Vagina (tissue), 2 donors: ENCODE results near the gene COMMD7. TPM values are rescaled to one million over a fixed set of nuclear protein-coding genes. Genes with fewer than 3 reads are reported as not detected.

ENCODE experiments used
- DNase-seq, 2 donors: peaks; one replicate each; pipeline ENCODE4 v3.0.0-alpha.2; 2017; ENCODE audit errors: extremely low spot score in 2 of 2
- H3K27ac ChIP-seq: fragments of 200-600 bp; sonication (generic); one replicate; pipeline ENCODE4 v1.5.1; 2019
- H3K27me3 ChIP-seq: fragments of 200-600 bp; sonication (generic); one replicate; pipeline ENCODE4 v1.5.1; 2019
- H3K36me3 ChIP-seq, 2 donors: fragments of 200-600 bp; sonication (generic); one replicate each; pipeline ENCODE4 v1.5.1; 2017 to 2019
- H3K4me1 ChIP-seq: fragments of 200-600 bp; sonication (generic); one replicate; pipeline ENCODE4 v1.5.1; 2019
- H3K4me3 ChIP-seq, 2 donors: fragments of 200-600 bp; sonication (generic); 1 replicate in 1 of 2; 2 replicates in 1 of 2; pipeline ENCODE4 v1.5.1; 2016 to 2019
- H3K9me3 ChIP-seq: fragments of 200-600 bp; sonication (generic); one replicate; pipeline ENCODE4 v1.5.1; 2019
- CTCF ChIP-seq, 3 experiments: fragments of 450-650 bp in 2 of 3; fragments of 200-600 bp in 1 of 3; sonication (generic) in 1 of 3; IDR thresholded peaks; one replicate each; pipeline ENCODE4 v1.5.1; 2017 to 2019; ENCODE audit warnings: antibody characterized with exemption in 3 of 3, mild to moderate bottlenecking in 2 of 3, moderate library complexity in 2 of 3
- POLR2A ChIP-seq, 2 donors: fragments of 450-650 bp; IDR thresholded peaks; one replicate each; pipeline ENCODE4 v1.6.1; 2017; ENCODE audit warnings: antibody characterized with exemption in 2 of 2, mild to moderate bottlenecking in 2 of 2, moderate library complexity in 2 of 2
- POLR2AphosphoS5 ChIP-seq, 2 donors: sonication (generic); formaldehyde crosslinking; IDR thresholded peaks; one replicate each; pipeline ENCODE4 v1.9.0; 2017; ENCODE audit warnings: antibody characterized with exemption in 2 of 2, mild to moderate bottlenecking in 2 of 2, low read depth in 1 of 2; ENCODE audit not compliant: insufficient read depth in 1 of 2
- intact Hi-C: fragments of 100-400 bp; cut with DNase I; formaldehyde crosslinking; loops from one replicate; pipeline ENCODE4 v1.15.1; 2023
- total RNA-seq: library from RNA; depleted of rRNA; stranded (reverse); fragments of >200 nt; gene quantifications from one replicate; pipeline ENCODE4 v1.2.3, GENCODE V29; 2016

COMMD7 gene
- total RNA-seq, 1 donor from 2014 or later = 28.7 TPM

GRCh38 chr20:32707691-32708581 is 35.3 kb downstream of the COMMD7 start:
- H3K9me3 ChIP-seq = no peaks in the 10 kb centered on the region
- H3K36me3 ChIP-seq = peaks cover 0 to 26% of the 10 kb centered on the region in 2 donors
- intact Hi-C loops = no loop called here
- DNase-seq = no peak
- no peak overlapping the region for H3K4me3 ChIP-seq
- no peak overlapping the region for H3K27ac ChIP-seq
- TF ChIP-seq POLR2AphosphoS5 (IDR thresholded peaks at IDR 0.05; ENCODE audit: insufficient read depth in 1 of 2, low read depth in 1 of 2) (peak in 1 of 2 donors; percentile 66), POLR2A (IDR thresholded peaks at IDR 0.05) (no peak), CTCF (IDR thresholded peaks at IDR 0.05) (no peak)
- no peaks in the 10 kb centered on the region for H3K27me3 ChIP-seq
- H3K4me1 ChIP-seq = no peaks in the 10 kb centered on the region

GRCh38 chr20:32706486-32706885 is 36.8 kb downstream of the COMMD7 start:
- Histone ChIP-seq H3K27ac (no peak overlapping the region), H3K9me3 (no peaks in the 10 kb centered on the region)
- DNase-seq = no peak

GRCh38 chr20:32702706-32703425 is 40.4 kb downstream of the COMMD7 start:
- H3K27me3 ChIP-seq = no peaks in the 10 kb centered on the region
- TF ChIP-seq CTCF (IDR thresholded peaks at IDR 0.05) = no peak
- no peak for TF ChIP-seq POLR2AphosphoS5 (IDR thresholded peaks at IDR 0.05; ENCODE audit: insufficient read depth in 1 of 2, low read depth in 1 of 2)
- no peak for TF ChIP-seq POLR2A (IDR thresholded peaks at IDR 0.05)
- H3K36me3 ChIP-seq = peaks cover 0 to 29% of the 10 kb centered on the region in 2 donors
- no peak for DNase-seq
- H3K9me3 ChIP-seq = no peaks in the 10 kb centered on the region
- H3K4me1 ChIP-seq = no peaks in the 10 kb centered on the region
- no peak overlapping the region for H3K4me3 ChIP-seq
- H3K27ac ChIP-seq = no peak overlapping the region
- intact Hi-C loops = no loop called here

More at GRCh38 chr20:32706486-32706885, 36.8 kb downstream of the COMMD7 start:
- peaks cover 0 to 29% of the 10 kb centered on the region in 2 donors for H3K36me3 ChIP-seq
- intact Hi-C loops = no loop called here
- no peaks in the 10 kb centered on the region for H3K27me3 ChIP-seq
- no peaks in the 10 kb centered on the region for H3K4me1 ChIP-seq
- H3K4me3 ChIP-seq = no peak overlapping the region
- TF ChIP-seq POLR2AphosphoS5 (IDR thresholded peaks at IDR 0.05; ENCODE audit: insufficient read depth in 1 of 2, low read depth in 1 of 2) = no peak

- H3K36me3 ChIP-seq = peaks cover 0 to 5% of the 10 kb centered on the region in 2 donors
Measured at GRCh38 chr20:32697608-32698007, 45.7 kb downstream of the COMMD7 start.

More at GRCh38 chr20:32697608-32698007, 45.7 kb downstream of the COMMD7 start:
- H3K4me3 ChIP-seq = no peak overlapping the region
- no peaks in the 10 kb centered on the region for H3K4me1 ChIP-seq
- no peak for DNase-seq
- no peak overlapping the region for H3K27ac ChIP-seq
- H3K9me3 ChIP-seq = no peaks in the 10 kb centered on the region
- TF ChIP-seq POLR2AphosphoS5 (IDR thresholded peaks at IDR 0.05; ENCODE audit: insufficient read depth in 1 of 2, low read depth in 1 of 2) (no peak), POLR2A (IDR thresholded peaks at IDR 0.05) (no peak), CTCF (IDR thresholded peaks at IDR 0.05) (no peak)
- no peaks in the 10 kb centered on the region for H3K27me3 ChIP-seq
- intact Hi-C loops = no loop called here
